Tongue (tissue), 2 donors: ENCODE data around the gene NAA25. TPM values are rescaled to one million over a fixed set of nuclear protein-coding genes. Genes with fewer than 3 reads are reported as not detected.

Source experiments
- small RNA-seq: library from RNA; depleted of rRNA; stranded (forward); fragments of <200 nt; gene quantifications from one replicate; pipeline ENCODE3, GENCODE V24; 2014; ENCODE audit warnings: low replicate concordance
- total RNA-seq: library from RNA; depleted of rRNA; stranded (reverse); fragments of >200 nt; gene quantifications from one replicate; pipeline ENCODE4 v1.2.3, GENCODE V29; 2014

Gene NAA25
- total RNA-seq, 1 donor from 2014 or later, result 59.8 TPM

Small RNA genes lying within 50 kb of the gene (small RNA-seq; reads per million reads assigned to genes)
- gene AC004024.1 (not detected), gene MIR3657 (not detected), gene RF00019 (not detected)

Other genes starting within 250 kb of the NAA25 start
- gene TMEM116, start 95.6 kb downstream of the NAA25 start, total RNA-seq, result 14.7 TPM
- 35.4 TPM for gene ERP29, start 95.4 kb downstream of the NAA25 start, total RNA-seq
- 37.0 TPM for gene TRAFD1, start 16.8 kb upstream of the NAA25 start, total RNA-seq